OCI-LY7 (cell line): ENCODE data around the gene ZNRF2.

Experiments used
- CTCF ChIP-seq: fragments of 200-600 bp; sonication (generic); conservative IDR thresholded peaks from 2 replicates; pipeline ENCODE4 v1.5.1; 2014; ENCODE audit warnings: mild to moderate bottlenecking, antibody characterized with exemption, low read length, moderate library complexity, mixed read lengths
- EZH2phosphoT487 ChIP-seq: fragments of 200-600 bp; sonication (generic); IDR thresholded peaks from 2 replicates; pipeline ENCODE4 v1.6.1; 2018; ENCODE audit warnings: low read depth, borderline replicate concordance, mild to moderate bottlenecking, mixed run types, antibody characterized with exemption, low read length, moderate library complexity, mixed read lengths

- TF ChIP-seq CTCF = no peak
- no peak for TF ChIP-seq EZH2phosphoT487
These were observed 60.1 kb downstream of the ZNRF2 start for GRCh38 chr7:30344513-30344912.
